ENCODE results near the gene SP3. TPM values are rescaled to one million over a fixed set of nuclear protein-coding genes. Genes with fewer than 3 reads are reported as not detected.

SP3 gene
- total RNA-seq, 4 donors from 2014 or later, result 41.9 to 101 (median 81.6) TPM

DNA sequence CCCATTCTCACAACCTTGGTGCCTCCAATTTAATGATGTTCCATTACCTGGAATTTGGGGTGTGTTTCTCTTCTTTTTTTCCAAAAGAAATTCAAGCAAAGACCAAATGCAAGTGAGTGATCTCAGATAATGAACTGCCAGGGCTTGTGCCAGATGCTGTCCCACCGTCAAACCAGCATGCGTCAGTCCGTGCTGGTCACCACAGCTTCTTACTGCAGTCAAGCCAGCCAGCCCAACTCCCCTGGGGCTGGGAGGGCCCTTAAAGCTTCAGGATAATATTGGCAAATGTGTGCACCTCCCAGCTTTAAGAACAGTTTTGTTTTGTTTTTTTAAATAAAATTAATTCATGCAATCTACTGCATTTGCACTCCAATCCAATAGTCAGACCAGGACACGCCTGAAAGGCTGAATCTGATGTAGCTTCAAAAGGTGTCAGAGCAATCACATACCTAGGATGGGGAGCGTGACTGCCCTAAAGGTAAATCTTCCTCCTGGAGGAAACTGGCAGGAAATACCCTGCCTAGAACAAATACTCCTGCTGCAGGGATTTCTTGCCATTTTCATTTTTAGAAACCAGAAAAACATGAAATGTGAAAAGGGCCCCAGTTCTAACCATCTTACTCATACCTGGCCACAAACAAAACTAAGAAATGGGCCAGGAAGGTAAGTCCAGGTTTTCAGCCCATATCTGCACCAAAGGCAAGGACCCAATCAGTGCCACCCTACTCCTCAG, 26.8 kb upstream of the SP3 start:
- no peak overlapping the region for H3K4me3 ChIP-seq
- intact Hi-C loops (cut with DNase I; ENCODE audit: low total_unique reads), result no loop called here

DNA sequence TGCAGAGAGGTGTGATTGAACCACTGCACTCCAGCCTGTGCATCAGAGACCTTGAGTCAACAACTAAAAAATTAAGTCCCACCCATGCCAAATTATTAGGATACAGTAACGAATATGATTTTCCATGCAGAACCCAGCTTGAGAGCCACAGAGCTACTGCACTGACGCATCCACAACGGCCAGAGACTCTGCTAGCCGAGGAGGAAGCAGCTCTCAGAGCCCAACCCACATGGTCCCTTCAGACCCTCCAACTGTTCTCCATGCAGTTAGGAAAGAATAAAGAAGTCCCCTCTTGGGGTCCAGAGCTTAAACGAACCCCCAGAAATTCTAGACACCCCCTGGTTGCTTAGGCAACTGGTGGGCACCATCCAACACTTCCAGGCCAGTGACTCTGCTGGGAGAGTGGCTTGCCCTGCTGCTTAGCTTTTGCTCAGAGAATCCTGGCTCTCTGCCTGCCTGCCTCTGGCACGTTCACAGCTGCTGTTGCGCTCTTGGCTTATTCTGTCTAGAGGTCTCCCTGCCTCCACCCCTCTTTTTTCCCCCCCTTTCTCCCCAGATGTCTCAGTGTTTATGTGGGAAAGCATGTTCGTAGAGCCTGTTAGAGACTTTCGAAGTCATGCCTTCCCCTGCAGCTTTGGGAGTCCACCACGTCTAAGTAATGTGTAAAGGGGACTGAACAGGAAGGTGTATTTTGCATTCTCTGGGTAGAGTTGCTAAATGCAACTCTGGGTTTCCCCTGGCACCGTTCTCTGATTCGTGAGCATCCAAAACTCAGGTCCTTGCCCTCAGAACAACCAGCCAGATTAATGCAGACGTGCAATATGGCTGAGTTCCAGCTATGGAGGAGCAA, 26.0 kb upstream of the SP3 start:
- H3K4me1 ChIP-seq, result peaks cover 10 to 29% (median 17%) of the 10 kb centered on the region in 4 donors
- no peaks in the 10 kb centered on the region for H3K36me3 ChIP-seq
- in situ Hi-C loops (cut with MboI; ENCODE audit: low pct_ligation_motif_present in 1 of 4, low pct_unique_long_range_greater_than_20kb in 1 of 4, low sequenced_read_pairs in 3 of 4) (no loop called here), intact Hi-C loops (cut with DNase I; ENCODE audit: low total_unique reads) (no loop called here)
- H3K4me3 ChIP-seq, result no peak overlapping the region
- H3K27me3 ChIP-seq, result no peaks in the 10 kb centered on the region
- DNase-seq, result peak; percentile 70
- no peaks in the 10 kb centered on the region for H3K9me3 ChIP-seq
- H3K27ac ChIP-seq, result peak overlapping the region; percentile 52 to 77 (median 58)
- WGBS, 2 donors (ENCODE audit: low coverage in 1 of 2), result 23 to 36% methylated on average over 3 to 13 of the region's 13 CpGs
- TF ChIP-seq POLR2AphosphoS5 (IDR thresholded peaks at IDR 0.05), result peak in 1 of 3 donors; percentile 14
- TF ChIP-seq EP300 (IDR thresholded peaks at IDR 0.05; ENCODE audit: low read depth), result no peak
- TF ChIP-seq POLR2A (IDR thresholded peaks at IDR 0.05), result no peak

More for the DNA sequence above, 26.8 kb upstream of the SP3 start:
- peak; percentile 33 for DNase-seq
- Histone ChIP-seq H3K27ac (peak overlapping the region; percentile 52 to 77 (median 58)), H3K9me3 (no peaks in the 10 kb centered on the region), H3K36me3 (no peaks in the 10 kb centered on the region), H3K4me1 (peaks cover 13 to 27% (median 15%) of the 10 kb centered on the region in 4 donors), H3K27me3 (no peaks in the 10 kb centered on the region)
- in situ Hi-C loops (cut with MboI; ENCODE audit: low pct_ligation_motif_present in 1 of 4, low pct_unique_long_range_greater_than_20kb in 1 of 4, low sequenced_read_pairs in 3 of 4), result no loop called here
- TF ChIP-seq POLR2AphosphoS5 (IDR thresholded peaks at IDR 0.05), result no peak
- TF ChIP-seq EP300 (IDR thresholded peaks at IDR 0.05; ENCODE audit: low read depth), result no peak
- TF ChIP-seq, protein P1, sequence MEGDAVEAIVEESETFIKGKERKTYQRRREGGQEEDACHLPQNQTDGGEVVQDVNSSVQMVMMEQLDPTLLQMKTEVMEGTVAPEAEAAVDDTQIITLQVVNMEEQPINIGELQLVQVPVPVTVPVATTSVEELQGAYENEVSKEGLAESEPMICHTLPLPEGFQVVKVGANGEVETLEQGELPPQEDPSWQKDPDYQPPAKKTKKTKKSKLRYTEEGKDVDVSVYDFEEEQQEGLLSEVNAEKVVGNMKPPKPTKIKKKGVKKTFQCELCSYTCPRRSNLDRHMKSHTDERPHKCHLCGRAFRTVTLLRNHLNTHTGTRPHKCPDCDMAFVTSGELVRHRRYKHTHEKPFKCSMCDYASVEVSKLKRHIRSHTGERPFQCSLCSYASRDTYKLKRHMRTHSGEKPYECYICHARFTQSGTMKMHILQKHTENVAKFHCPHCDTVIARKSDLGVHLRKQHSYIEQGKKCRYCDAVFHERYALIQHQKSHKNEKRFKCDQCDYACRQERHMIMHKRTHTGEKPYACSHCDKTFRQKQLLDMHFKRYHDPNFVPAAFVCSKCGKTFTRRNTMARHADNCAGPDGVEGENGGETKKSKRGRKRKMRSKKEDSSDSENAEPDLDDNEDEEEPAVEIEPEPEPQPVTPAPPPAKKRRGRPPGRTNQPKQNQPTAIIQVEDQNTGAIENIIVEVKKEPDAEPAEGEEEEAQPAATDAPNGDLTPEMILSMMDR (IDR thresholded peaks at IDR 0.05), result no peak
- TF ChIP-seq POLR2A (IDR thresholded peaks at IDR 0.05), result no peak
- 40 to 78% methylated on average over 1 to 5 of the region's 5 CpGs for WGBS, 2 donors (ENCODE audit: low coverage in 1 of 2)

GRCh38 chr2:173990245-173990644, 25.1 kb upstream of the SP3 start:
- H3K27me3 ChIP-seq, result no peaks in the 10 kb centered on the region
- H3K4me1 ChIP-seq, result peaks cover 10 to 39% (median 21%) of the 10 kb centered on the region in 4 donors
- no peak for DNase-seq
- intact Hi-C loops (cut with DNase I; ENCODE audit: low total_unique reads) (no loop called here), in situ Hi-C loops (cut with MboI; ENCODE audit: low pct_ligation_motif_present in 1 of 4, low pct_unique_long_range_greater_than_20kb in 1 of 4, low sequenced_read_pairs in 3 of 4) (no loop called here)
- no peaks in the 10 kb centered on the region for H3K36me3 ChIP-seq
- no peak overlapping the region for H3K4me3 ChIP-seq
- H3K27ac ChIP-seq, result peak overlapping the region in 3 of 4 donors; percentile 57 to 77 (median 59)
- H3K9me3 ChIP-seq, result no peaks in the 10 kb centered on the region
- 72 to 85% methylated on average over 6 of the region's 6 CpGs for WGBS, 2 donors (ENCODE audit: low coverage in 1 of 2)
- TF ChIP-seq POLR2A (IDR thresholded peaks at IDR 0.05) (no peak), POLR2AphosphoS5 (IDR thresholded peaks at IDR 0.05) (no peak), EP300 (IDR thresholded peaks at IDR 0.05; ENCODE audit: low read depth) (no peak)
- TF ChIP-seq, protein P1 (IDR thresholded peaks at IDR 0.05), result no peak

GRCh38 chr2:173989884-173990215, 24.7 kb upstream of the SP3 start:
- peak overlapping the region in 2 of 4 donors; percentile 59 to 77 for H3K27ac ChIP-seq
- WGBS, 2 donors (ENCODE audit: low coverage in 1 of 2), result 74% methylated on average over 1 of the region's 1 CpG; no CpG with 5 or more reads in 1 of the 2 donors
- H3K4me1 ChIP-seq, result peaks cover 10 to 42% (median 23%) of the 10 kb centered on the region in 4 donors
- TF ChIP-seq, protein P1 (IDR thresholded peaks at IDR 0.05), result no peak
- TF ChIP-seq EP300 (IDR thresholded peaks at IDR 0.05; ENCODE audit: low read depth), result no peak
- no peak for TF ChIP-seq POLR2AphosphoS5 (IDR thresholded peaks at IDR 0.05)
- no peak for TF ChIP-seq POLR2A (IDR thresholded peaks at IDR 0.05)
- intact Hi-C loops (cut with DNase I; ENCODE audit: low total_unique reads) (no loop called here), in situ Hi-C loops (cut with MboI; ENCODE audit: low pct_ligation_motif_present in 1 of 4, low pct_unique_long_range_greater_than_20kb in 1 of 4, low sequenced_read_pairs in 3 of 4) (no loop called here)
- no peak overlapping the region for H3K4me3 ChIP-seq
- no peaks in the 10 kb centered on the region for H3K9me3 ChIP-seq
- H3K27me3 ChIP-seq, result no peaks in the 10 kb centered on the region
- no peak for DNase-seq
- H3K36me3 ChIP-seq, result no peaks in the 10 kb centered on the region

All from transverse colon (tissue), 4 donors.